ENCODE data around the gene ELK1.

The ELK1 gene

DNA sequence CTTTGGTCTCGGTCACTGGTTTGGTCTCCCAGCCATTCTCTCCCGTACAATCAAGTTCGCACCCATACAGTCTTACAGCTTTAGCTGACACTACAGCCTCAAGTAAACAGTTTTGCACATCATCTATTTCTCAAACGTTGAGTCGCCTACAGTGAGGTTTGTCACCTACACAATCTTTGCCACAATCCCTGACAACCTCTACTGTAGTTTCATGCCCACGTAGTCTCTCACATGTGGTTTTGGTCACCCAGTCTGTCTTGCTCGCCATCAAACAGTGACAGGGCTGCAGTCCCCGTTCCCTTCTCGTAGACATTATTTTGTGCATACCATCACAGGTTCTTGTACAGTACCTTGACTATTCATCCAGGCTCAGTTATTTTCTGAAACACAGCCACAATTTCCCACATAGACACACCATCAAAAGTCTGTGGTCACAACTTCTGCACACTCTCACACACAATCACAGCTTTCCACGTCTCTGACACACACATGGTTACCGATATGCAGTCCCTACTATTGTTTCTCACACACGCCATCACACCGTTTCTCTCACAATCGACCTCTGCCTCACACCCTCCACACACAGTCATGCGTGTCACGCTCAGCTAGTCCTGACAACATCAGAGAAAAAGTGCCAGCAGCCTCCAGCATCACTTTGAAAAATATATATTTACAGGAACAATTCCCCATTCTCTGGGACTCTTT is 15.3 kb downstream of the ELK1 start:
- H3K4me1 ChIP-seq (ENCODE audit: control extremely low read depth in 1 of 4, control insufficient read depth in 4 of 4, insufficient read depth in 4 of 4, low read length in 3 of 4), result peaks cover 0 to 27% (median 11%) of the 10 kb centered on the region in 4 experiments
- POLR2A ChIA-PET, result no interaction called here
- CTCF ChIA-PET, result no interaction called here
- 89% methylated on average over 16 of the region's 16 CpGs for WGBS (ENCODE audit: insufficient coverage)
- H3K36me3 ChIP-seq (ENCODE audit: control insufficient read depth in 4 of 4, insufficient read depth in 4 of 4, low read length in 3 of 4), result peaks cover 5 to 22% (median 11%) of the 10 kb centered on the region in 4 experiments
- peaks cover 0 to 6% (median 0%) of the 10 kb centered on the region in 5 experiments for H3K9me3 ChIP-seq (ENCODE audit: control extremely low read depth in 1 of 5, control insufficient read depth in 4 of 5, insufficient read depth in 2 of 5, low read depth in 1 of 5, low read length in 4 of 5)
- no peak for DNase-seq
- H3K4me3 ChIP-seq (ENCODE audit: control insufficient read depth in 1 of 7, extremely low read depth in 1 of 7, insufficient read depth in 4 of 7, low read depth in 2 of 7, low read length in 6 of 7), result no peak overlapping the region
- no peak overlapping the region for H3K27ac ChIP-seq (ENCODE audit: insufficient read depth in 1 of 2, low read depth in 1 of 2, low read length in 2 of 2, poor library complexity in 1 of 2, severe bottlenecking in 2 of 2)
- H3K27me3 ChIP-seq (replicated peaks in 2 of 5; ENCODE audit: control insufficient read depth in 4 of 5, insufficient read depth in 5 of 5, low read length in 4 of 5), result no peaks in the 10 kb centered on the region

DNA sequence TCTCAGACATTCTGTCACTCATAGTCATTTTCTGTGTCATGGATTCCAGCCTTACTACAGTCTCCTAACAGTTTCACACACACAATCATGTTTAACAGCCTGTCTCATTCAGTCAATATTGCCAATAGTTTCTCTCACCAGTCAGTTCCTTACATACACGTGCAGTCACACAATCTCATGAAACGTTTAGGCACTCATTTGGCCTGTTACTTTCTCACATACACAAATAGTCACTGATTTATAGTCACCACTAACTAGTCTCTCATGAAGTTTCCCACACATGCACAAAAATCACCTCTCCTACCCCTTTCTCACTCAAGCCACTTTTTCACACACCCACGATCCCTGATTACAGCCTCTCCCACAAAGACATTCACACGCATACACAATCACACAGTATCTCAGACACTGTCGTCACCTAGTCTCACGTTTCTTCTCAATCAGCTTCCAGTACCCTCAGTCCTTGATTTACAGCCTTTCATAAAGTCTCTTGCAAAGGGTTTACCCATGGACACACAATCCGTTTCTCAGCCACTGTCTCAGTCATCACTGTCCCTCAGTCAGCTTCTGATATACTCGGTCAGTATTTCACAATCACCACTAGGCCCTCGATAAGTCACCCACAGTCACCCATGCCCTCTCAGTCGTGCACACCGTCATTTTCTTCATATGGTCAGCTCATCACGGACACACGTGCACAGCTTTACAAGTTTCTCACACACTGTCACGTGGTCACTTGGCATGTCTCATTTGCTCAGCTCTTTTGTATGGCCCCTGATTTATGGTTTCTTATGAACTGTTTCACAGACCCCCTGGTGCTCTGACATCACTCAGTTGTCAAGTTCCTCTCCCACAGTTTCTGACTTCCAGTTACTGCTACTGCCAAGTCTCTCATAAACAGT is 16.4 kb downstream of the ELK1 start:
- no peaks in the 10 kb centered on the region for H3K9me3 ChIP-seq (ENCODE audit: control extremely low read depth in 1 of 5, control insufficient read depth in 4 of 5, insufficient read depth in 2 of 5, low read depth in 1 of 5, low read length in 4 of 5)
- CTCF ChIA-PET, result interaction anchor here (0.8 kb wide), 1 partner anchor 9 kb away, joined by 3 read pairs; no protein-coding TSS in a partner anchor
- no peak overlapping the region for H3K27ac ChIP-seq (ENCODE audit: insufficient read depth in 1 of 2, low read depth in 1 of 2, low read length in 2 of 2, poor library complexity in 1 of 2, severe bottlenecking in 2 of 2)
- no peak overlapping the region for H3K4me3 ChIP-seq (ENCODE audit: control insufficient read depth in 1 of 7, extremely low read depth in 1 of 7, insufficient read depth in 4 of 7, low read depth in 2 of 7, low read length in 6 of 7)
- peaks cover 0 to 35% (median 19%) of the 10 kb centered on the region in 4 experiments for H3K4me1 ChIP-seq (ENCODE audit: control extremely low read depth in 1 of 4, control insufficient read depth in 4 of 4, insufficient read depth in 4 of 4, low read length in 3 of 4)
- H3K27me3 ChIP-seq (replicated peaks in 2 of 5; ENCODE audit: control insufficient read depth in 4 of 5, insufficient read depth in 5 of 5, low read length in 4 of 5), result no peaks in the 10 kb centered on the region
- H3K36me3 ChIP-seq (ENCODE audit: control insufficient read depth in 4 of 4, insufficient read depth in 4 of 4, low read length in 3 of 4), result peaks cover 3 to 18% (median 7%) of the 10 kb centered on the region in 4 experiments
- no peak for DNase-seq
- POLR2A ChIA-PET, result no interaction called here
- 86% methylated on average over 14 of the region's 14 CpGs for WGBS (ENCODE audit: insufficient coverage)

DNA sequence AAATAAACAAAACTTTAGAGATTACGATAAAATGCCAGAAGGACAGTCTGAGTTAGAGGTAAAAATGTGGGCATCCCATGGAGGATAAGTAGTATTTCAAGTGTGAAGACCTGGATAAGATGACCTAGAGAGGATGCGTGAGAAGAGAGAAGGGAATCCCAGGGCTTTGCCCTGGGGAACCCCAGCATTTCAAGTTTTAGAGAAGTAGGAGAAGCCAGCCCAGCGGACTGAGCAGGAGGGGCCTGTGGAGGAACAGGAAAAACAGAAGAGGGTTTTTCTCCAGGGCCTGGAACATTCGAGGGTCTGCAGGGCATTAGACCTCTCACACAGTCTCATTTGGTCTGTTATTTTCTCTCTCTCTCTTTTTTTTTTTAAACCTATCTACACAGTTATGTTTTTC is 17.7 kb downstream of the ELK1 start:
- peaks cover 3 to 16% (median 6%) of the 10 kb centered on the region in 4 experiments for H3K36me3 ChIP-seq (ENCODE audit: control insufficient read depth in 4 of 4, insufficient read depth in 4 of 4, low read length in 3 of 4)
- H3K27ac ChIP-seq (ENCODE audit: insufficient read depth in 1 of 2, low read depth in 1 of 2, low read length in 2 of 2, poor library complexity in 1 of 2, severe bottlenecking in 2 of 2), result no peak overlapping the region
- no peak overlapping the region for H3K4me3 ChIP-seq (ENCODE audit: control insufficient read depth in 1 of 7, extremely low read depth in 1 of 7, insufficient read depth in 4 of 7, low read depth in 2 of 7, low read length in 6 of 7)
- peak in 1 of 3 donors; percentile 19 for DNase-seq
- WGBS (ENCODE audit: insufficient coverage), result 49% methylated on average over 3 of the region's 4 CpGs
- ChIA-PET POLR2A (no interaction called here), CTCF (no interaction called here)
- H3K9me3 ChIP-seq (ENCODE audit: control extremely low read depth in 1 of 5, control insufficient read depth in 4 of 5, insufficient read depth in 2 of 5, low read depth in 1 of 5, low read length in 4 of 5), result no peaks in the 10 kb centered on the region
- H3K27me3 ChIP-seq (replicated peaks in 2 of 5; ENCODE audit: control insufficient read depth in 4 of 5, insufficient read depth in 5 of 5, low read length in 4 of 5), result no peaks in the 10 kb centered on the region
- peaks cover 0 to 36% (median 23%) of the 10 kb centered on the region in 4 experiments for H3K4me1 ChIP-seq (ENCODE audit: control extremely low read depth in 1 of 4, control insufficient read depth in 4 of 4, insufficient read depth in 4 of 4, low read length in 3 of 4)

DNA sequence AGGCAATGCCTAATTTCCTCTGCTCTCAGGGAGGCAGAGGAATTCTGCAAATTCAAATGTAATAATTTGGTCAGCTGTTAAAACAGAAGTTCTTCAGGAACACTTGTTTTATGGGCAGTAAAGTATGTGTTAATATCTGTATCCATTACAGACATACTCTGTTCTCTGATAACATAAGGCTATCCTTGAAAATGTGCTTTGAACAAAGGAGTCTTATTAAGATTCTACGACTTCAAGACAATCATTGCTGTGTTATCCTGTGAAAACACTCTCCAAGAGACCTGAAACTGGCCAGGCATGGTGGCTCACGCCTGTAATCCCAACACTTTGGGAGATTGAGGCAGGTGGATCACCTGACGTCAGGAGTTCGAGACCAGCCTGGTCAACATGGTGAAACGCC is 18.7 kb downstream of the ELK1 start:
- POLR2A ChIA-PET, result no interaction called here
- Histone ChIP-seq H3K27me3 (replicated peaks in 2 of 5; ENCODE audit: control insufficient read depth in 4 of 5, insufficient read depth in 5 of 5, low read length in 4 of 5) (no peaks in the 10 kb centered on the region), H3K4me3 (ENCODE audit: control insufficient read depth in 1 of 7, extremely low read depth in 1 of 7, insufficient read depth in 4 of 7, low read depth in 2 of 7, low read length in 6 of 7) (no peak overlapping the region), H3K27ac (ENCODE audit: insufficient read depth in 1 of 2, low read depth in 1 of 2, low read length in 2 of 2, poor library complexity in 1 of 2, severe bottlenecking in 2 of 2) (no peak overlapping the region), H3K36me3 (ENCODE audit: control insufficient read depth in 4 of 4, insufficient read depth in 4 of 4, low read length in 3 of 4) (peaks cover 2 to 13% (median 3%) of the 10 kb centered on the region in 4 experiments), H3K9me3 (ENCODE audit: control extremely low read depth in 1 of 5, control insufficient read depth in 4 of 5, insufficient read depth in 2 of 5, low read depth in 1 of 5, low read length in 4 of 5) (no peaks in the 10 kb centered on the region), H3K4me1 (ENCODE audit: control extremely low read depth in 1 of 4, control insufficient read depth in 4 of 4, insufficient read depth in 4 of 4, low read length in 3 of 4) (peaks cover 0 to 34% (median 23%) of the 10 kb centered on the region in 4 experiments)
- no peak for DNase-seq
- WGBS (ENCODE audit: insufficient coverage), result 87% methylated on average over 3 of the region's 5 CpGs
- CTCF ChIA-PET, result interaction anchor here (1.7 to 2.0 kb wide), 2 partner anchors 8 to 134 kb away, joined by 5 to 8 read pairs; no protein-coding TSS in a partner anchor

DNA sequence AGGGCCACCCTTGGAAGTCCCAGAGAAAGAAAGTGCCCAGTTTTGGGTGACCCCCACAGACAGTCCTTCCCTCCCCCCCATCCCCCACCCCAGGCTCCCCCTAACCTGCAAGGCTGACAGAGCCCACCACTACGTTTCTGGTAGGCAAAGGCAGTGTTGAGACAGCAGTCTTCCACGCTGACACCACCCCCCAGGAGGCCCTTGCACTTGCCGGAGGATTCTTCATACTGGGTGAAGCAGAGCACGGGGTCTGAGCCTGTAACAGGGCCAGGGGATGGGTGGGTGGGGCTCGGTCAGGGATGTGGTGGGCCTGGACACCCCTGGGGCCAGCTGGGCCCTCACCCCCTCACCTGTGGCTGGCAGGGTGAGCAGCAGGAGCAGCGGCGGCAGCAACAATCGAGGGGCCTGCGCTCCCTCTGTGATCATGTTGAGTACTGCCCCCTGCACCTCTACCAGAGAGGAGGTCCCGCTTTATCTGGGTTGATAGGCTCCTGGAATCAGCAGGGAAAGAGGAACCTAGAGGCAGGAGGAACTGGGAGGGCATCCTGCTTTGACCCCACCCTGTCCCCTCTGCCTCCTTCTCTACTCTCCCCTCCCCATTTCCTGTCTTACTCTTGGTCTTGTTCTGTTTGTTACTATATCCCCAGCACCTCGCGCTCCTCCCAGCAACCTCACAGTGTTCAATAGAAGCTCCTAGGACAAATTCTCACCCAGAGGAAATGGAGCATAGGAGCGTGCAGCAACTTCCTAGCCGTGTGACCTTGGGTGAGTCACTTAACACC is 20.8 kb downstream of the ELK1 start, which contains the start of gene CFP:
Gene CFP (minus strand): TSS at position 512 of the 782 bp plus-strand sequence. CDS start 86 bp downstream, at position 426.
- peak in 2 of 3 donors; percentile 29 to 32 for DNase-seq
- Histone ChIP-seq H3K27ac (ENCODE audit: insufficient read depth in 1 of 2, low read depth in 1 of 2, low read length in 2 of 2, poor library complexity in 1 of 2, severe bottlenecking in 2 of 2) (peak within 1 kb of the TSS in 1 of 2 experiments; percentile 1), H3K36me3 (ENCODE audit: control insufficient read depth in 4 of 4, insufficient read depth in 4 of 4, low read length in 3 of 4) (peaks cover 0 to 7% (median under 1%) of the 10 kb centered on the region in 4 experiments), H3K27me3 (replicated peaks in 2 of 5; ENCODE audit: control insufficient read depth in 4 of 5, insufficient read depth in 5 of 5, low read length in 4 of 5) (peaks cover 0 to 3% (median 0%) of the 10 kb centered on the region in 5 experiments), H3K4me3 (ENCODE audit: control insufficient read depth in 1 of 7, extremely low read depth in 1 of 7, insufficient read depth in 4 of 7, low read depth in 2 of 7, low read length in 6 of 7) (peak within 1 kb of the TSS in 6 of 7 experiments; percentile 24 to 55 (median 50)), H3K4me1 (ENCODE audit: control extremely low read depth in 1 of 4, control insufficient read depth in 4 of 4, insufficient read depth in 4 of 4, low read length in 3 of 4) (peaks cover 0 to 34% (median 23%) of the 10 kb centered on the region in 4 experiments), H3K9me3 (ENCODE audit: control extremely low read depth in 1 of 5, control insufficient read depth in 4 of 5, insufficient read depth in 2 of 5, low read depth in 1 of 5, low read length in 4 of 5) (no peaks in the 10 kb centered on the region)
- WGBS (ENCODE audit: insufficient coverage), result 40% methylated on average over 12 of the region's 14 CpGs
- ChIA-PET POLR2A (interaction anchor here (1.1 kb wide), 1 partner anchor 10 kb away, joined by 3 read pairs; the partner anchor contains the start of gene SYN1), CTCF (interaction anchor here (0.9 to 2.4 kb wide), 11 partner anchors 10 to 134 kb away, joined by 3 to 9 read pairs (median 5); partner anchors contain the start of gene ARAF)

DNA sequence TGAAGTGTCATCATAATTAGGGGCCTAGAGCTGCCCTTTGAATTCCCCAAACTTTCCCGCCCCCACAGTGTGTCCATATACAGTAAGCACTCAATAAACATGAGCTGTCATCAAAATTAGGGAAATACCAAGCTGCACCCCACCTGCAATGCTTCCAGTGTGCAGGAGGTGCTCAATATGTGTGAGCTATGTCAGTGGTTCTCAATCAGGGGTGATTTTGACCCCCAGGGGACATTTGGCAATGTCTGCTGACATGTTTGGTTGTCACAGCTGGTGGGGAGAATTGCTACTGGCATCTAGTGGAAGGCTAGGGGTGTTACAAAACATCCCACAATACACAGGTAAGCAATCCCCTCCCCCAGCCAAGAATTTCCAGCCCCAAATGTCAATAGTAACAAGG is 21.4 kb downstream of the ELK1 start:
- WGBS (ENCODE audit: insufficient coverage), result no CpG with 5 or more reads among the region's 1 CpG
- Histone ChIP-seq H3K9me3 (ENCODE audit: control extremely low read depth in 1 of 5, control insufficient read depth in 4 of 5, insufficient read depth in 2 of 5, low read depth in 1 of 5, low read length in 4 of 5) (no peaks in the 10 kb centered on the region), H3K4me1 (ENCODE audit: control extremely low read depth in 1 of 4, control insufficient read depth in 4 of 4, insufficient read depth in 4 of 4, low read length in 3 of 4) (peaks cover 0 to 37% (median 25%) of the 10 kb centered on the region in 4 experiments), H3K27ac (ENCODE audit: insufficient read depth in 1 of 2, low read depth in 1 of 2, low read length in 2 of 2, poor library complexity in 1 of 2, severe bottlenecking in 2 of 2) (no peak overlapping the region), H3K4me3 (ENCODE audit: control insufficient read depth in 1 of 7, extremely low read depth in 1 of 7, insufficient read depth in 4 of 7, low read depth in 2 of 7, low read length in 6 of 7) (peak overlapping the region in 2 of 7 experiments; percentile 3 to 52), H3K27me3 (replicated peaks in 2 of 5; ENCODE audit: control insufficient read depth in 4 of 5, insufficient read depth in 5 of 5, low read length in 4 of 5) (peaks cover 0 to 3% (median 0%) of the 10 kb centered on the region in 5 experiments), H3K36me3 (ENCODE audit: control insufficient read depth in 4 of 4, insufficient read depth in 4 of 4, low read length in 3 of 4) (peaks cover 0 to 1% (median under 1%) of the 10 kb centered on the region in 4 experiments)
- DNase-seq, result peak in 2 of 3 donors; percentile 45 to 58
- CTCF ChIA-PET, result interaction anchor here (0.6 to 2.4 kb wide), 11 partner anchors 8 to 134 kb away, joined by 3 to 9 read pairs (median 4); partner anchors contain the start of genes ARAF and TIMP1
- POLR2A ChIA-PET, result interaction anchor here (0.7 to 1.1 kb wide), 2 partner anchors 9 to 55 kb away, joined by 3 read pairs; partner anchors contain the start of gene SYN1
